Measurements from ENCODE around the gene PSD.
A peak's percentile ranks its signal among the peaks of the same experiment; 100 is the strongest.

Gene PSD

GRCh38 chr10:102376901-102377300 lies 41.7 kb downstream of the PSD start:
- CTCF ChIA-PET, result no interaction called here
- POLR2A ChIA-PET (ENCODE audit: low non-redundant PET), result no interaction called here
- H3K27ac ChIP-seq, result no peak overlapping the region
- TF ChIP-seq CTCF (conservative IDR thresholded peaks at IDR 0.05; ENCODE audit: low read depth), result no peak
- DNase-seq (ENCODE audit: low spot score), result no peak

GRCh38 chr10:102375867-102376266 lies 42.7 kb downstream of the PSD start:
- POLR2A ChIA-PET (ENCODE audit: low non-redundant PET), result no interaction called here
- CTCF ChIA-PET, result interaction anchor here (1.0 to 1.7 kb wide), 3 partner anchors 20 to 146 kb away, joined by 3 to 5 read pairs (median 4); partner anchors contain the start of gene NFKB2
- no peak for TF ChIP-seq CTCF (conservative IDR thresholded peaks at IDR 0.05; ENCODE audit: low read depth)
- H3K27ac ChIP-seq, result no peak overlapping the region
- DNase-seq (ENCODE audit: low spot score), result no peak

GRCh38 chr10:102375250-102375649 lies 43.3 kb downstream of the PSD start:
- TF ChIP-seq CTCF (conservative IDR thresholded peaks at IDR 0.05; ENCODE audit: low read depth), result no peak
- H3K27ac ChIP-seq, result no peak overlapping the region
- POLR2A ChIA-PET (ENCODE audit: low non-redundant PET), result interaction anchor here (0.6 kb wide), 1 partner anchor 75 kb away, joined by 3 read pairs; no protein-coding TSS in a partner anchor
- no peak for DNase-seq (ENCODE audit: low spot score)
- CTCF ChIA-PET, result interaction anchor here (0.6 to 1.7 kb wide), 4 partner anchors 20 to 407 kb away, joined by 3 to 5 read pairs (median 4); partner anchors contain the start of gene NFKB2

GRCh38 chr10:102371295-102371694 lies 47.3 kb downstream of the PSD start:
- no peak for TF ChIP-seq CTCF (conservative IDR thresholded peaks at IDR 0.05; ENCODE audit: low read depth)
- ChIA-PET POLR2A (ENCODE audit: low non-redundant PET) (no interaction called here), CTCF (interaction anchor here (1.5 kb wide), 1 partner anchor 52 kb away, joined by 4 read pairs; no protein-coding TSS in a partner anchor)
- no peak overlapping the region for H3K27ac ChIP-seq
- no peak for DNase-seq (ENCODE audit: low spot score)

GRCh38 chr10:102368077-102368476 lies 50.5 kb downstream of the PSD start:
- peak; percentile 57 for DNase-seq (ENCODE audit: low spot score)
- H3K27ac ChIP-seq, result no peak overlapping the region
- POLR2A ChIA-PET (ENCODE audit: low non-redundant PET), result no interaction called here
- CTCF ChIA-PET, result interaction anchor here (0.8 to 2.9 kb wide), 5 partner anchors 18 to 137 kb away, joined by 3 to 15 read pairs (median 5); no protein-coding TSS in a partner anchor
- TF ChIP-seq CTCF (conservative IDR thresholded peaks at IDR 0.05; ENCODE audit: low read depth), result no peak

GRCh38 chr10:102367441-102367840 lies 51.1 kb downstream of the PSD start:
- ChIA-PET CTCF (interaction anchor here (0.5 kb wide), 1 partner anchor 71 kb away, joined by 3 read pairs; no protein-coding TSS in a partner anchor), POLR2A (ENCODE audit: low non-redundant PET) (no interaction called here)
- H3K27ac ChIP-seq, result no peak overlapping the region
- no peak for DNase-seq (ENCODE audit: low spot score)
- TF ChIP-seq CTCF (conservative IDR thresholded peaks at IDR 0.05; ENCODE audit: low read depth), result no peak

Measured in RWPE1 (cell line).